Measurements from ENCODE around the gene PRRC2B. TPM values are rescaled to one million over a fixed set of nuclear protein-coding genes. Genes with fewer than 3 reads are reported as not detected.

Gene PRRC2B
- total and polyA plus RNA-seq, 8 donors, result 159 to 233 (median 187) TPM

DNA sequence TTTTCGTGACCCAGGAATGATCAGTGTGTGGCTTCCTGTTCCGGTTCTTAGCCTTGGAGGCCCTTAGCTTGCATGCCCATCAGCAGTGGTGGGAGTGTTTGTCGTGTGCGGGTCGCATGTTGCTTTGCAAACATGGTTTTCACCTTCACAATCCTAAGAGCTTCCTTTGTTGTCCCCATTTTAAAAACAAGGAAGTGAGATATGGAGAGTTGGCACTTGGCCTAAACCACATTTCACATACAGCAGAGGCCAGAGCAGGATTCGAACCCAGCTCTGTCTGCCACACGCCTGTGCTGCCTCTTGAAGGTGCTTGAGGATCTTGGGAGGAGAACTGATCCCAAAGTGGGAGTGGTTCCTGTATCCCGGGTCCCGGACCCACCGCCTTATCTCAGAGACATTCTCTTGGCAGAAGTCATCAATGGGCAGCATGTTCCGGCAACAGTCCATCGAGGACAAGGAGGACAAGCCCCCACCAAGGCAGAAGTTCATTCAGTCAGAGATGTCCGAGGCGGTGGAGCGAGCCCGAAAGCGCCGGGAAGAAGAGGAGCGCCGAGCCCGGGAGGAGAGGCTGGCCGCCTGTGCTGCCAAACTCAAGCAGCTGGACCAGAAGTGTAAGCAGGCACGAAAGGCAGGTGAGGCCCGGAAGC is 70.6 kb downstream of the PRRC2B start:
- peaks cover 4 to 97% of the 10 kb centered on the region in 2 donors for H3K36me3 ChIP-seq
- H3K4me3 ChIP-seq, result no peak overlapping the region
- no peaks in the 10 kb centered on the region for H3K27me3 ChIP-seq
- DNase-seq (no peak), ATAC-seq (no peak)
- no peaks in the 10 kb centered on the region for H3K4me1 ChIP-seq
- no peaks in the 10 kb centered on the region for H3K9me3 ChIP-seq
- intact Hi-C loops (cut with DNase I), result no loop called here
- TF ChIP-seq, protein P1, sequence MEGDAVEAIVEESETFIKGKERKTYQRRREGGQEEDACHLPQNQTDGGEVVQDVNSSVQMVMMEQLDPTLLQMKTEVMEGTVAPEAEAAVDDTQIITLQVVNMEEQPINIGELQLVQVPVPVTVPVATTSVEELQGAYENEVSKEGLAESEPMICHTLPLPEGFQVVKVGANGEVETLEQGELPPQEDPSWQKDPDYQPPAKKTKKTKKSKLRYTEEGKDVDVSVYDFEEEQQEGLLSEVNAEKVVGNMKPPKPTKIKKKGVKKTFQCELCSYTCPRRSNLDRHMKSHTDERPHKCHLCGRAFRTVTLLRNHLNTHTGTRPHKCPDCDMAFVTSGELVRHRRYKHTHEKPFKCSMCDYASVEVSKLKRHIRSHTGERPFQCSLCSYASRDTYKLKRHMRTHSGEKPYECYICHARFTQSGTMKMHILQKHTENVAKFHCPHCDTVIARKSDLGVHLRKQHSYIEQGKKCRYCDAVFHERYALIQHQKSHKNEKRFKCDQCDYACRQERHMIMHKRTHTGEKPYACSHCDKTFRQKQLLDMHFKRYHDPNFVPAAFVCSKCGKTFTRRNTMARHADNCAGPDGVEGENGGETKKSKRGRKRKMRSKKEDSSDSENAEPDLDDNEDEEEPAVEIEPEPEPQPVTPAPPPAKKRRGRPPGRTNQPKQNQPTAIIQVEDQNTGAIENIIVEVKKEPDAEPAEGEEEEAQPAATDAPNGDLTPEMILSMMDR (IDR thresholded peaks at IDR 0.05), result no peak
- H3K27ac ChIP-seq, result peak overlapping the region in 1 of 2 donors; percentile 8

DNA sequence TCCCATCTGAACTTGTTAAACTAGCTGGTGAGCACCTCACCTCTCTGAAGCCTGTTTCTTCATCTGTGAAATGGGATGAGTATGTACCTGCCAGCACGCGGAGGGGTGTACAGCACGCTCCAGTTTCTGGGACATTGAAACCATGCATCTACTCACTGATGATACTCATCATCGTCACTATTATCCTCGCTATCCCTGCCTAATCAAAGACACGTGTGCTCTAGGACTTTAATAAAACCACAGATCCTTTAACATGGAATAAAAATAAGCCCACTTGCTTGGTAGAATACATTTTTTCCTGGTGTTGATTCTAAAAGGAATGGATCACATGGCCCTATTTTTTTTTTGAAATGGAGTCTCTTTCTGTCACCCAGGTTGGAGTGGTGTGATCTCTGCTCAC is 71.5 kb downstream of the PRRC2B start:
- TF ChIP-seq, protein P1 (IDR thresholded peaks at IDR 0.05), result no peak
- H3K36me3 ChIP-seq, result peaks cover 4 to 97% of the 10 kb centered on the region in 2 donors
- intact Hi-C loops (cut with DNase I), result no loop called here
- no peaks in the 10 kb centered on the region for H3K4me1 ChIP-seq
- H3K27me3 ChIP-seq, result no peaks in the 10 kb centered on the region
- no peaks in the 10 kb centered on the region for H3K9me3 ChIP-seq
- no peak overlapping the region for H3K4me3 ChIP-seq
- DNase-seq (no peak), ATAC-seq (no peak)
- no peak overlapping the region for H3K27ac ChIP-seq

DNA sequence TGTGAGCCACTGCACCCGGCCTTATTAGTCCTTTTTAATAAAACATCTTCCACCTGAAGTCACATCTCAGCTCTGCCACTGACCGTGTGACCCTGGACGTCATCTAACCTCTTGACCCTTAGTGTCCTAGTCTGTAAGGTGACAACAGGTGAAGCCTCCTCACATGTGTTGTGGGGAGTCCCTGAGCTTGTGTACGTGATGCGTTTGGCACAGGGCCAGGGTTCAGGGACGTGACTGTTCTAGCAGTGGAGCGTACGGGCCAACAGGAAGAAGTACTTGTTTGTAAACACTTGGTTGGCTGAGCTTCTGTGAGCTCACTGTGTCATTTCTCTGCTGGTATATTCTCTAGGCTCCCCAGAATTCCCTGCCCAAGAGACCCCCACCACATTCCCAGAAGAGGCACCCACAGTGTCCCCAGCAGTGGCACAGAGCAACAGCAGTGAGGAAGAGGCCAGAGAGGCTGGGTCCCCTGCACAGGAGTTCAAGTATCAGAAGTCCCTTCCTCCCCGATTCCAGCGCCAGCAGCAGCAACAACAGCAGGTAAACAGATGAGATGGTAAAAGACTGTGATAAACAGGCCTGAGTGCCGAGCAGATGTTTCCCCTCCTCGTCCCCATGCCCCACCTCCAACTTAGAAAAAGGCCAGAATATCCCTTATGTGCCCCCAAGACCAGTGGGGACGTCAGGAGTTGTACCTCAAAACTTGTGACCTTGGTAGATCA is 73.5 kb downstream of the PRRC2B start:
- H3K4me1 ChIP-seq, result no peaks in the 10 kb centered on the region
- peaks cover 4 to 97% of the 10 kb centered on the region in 2 donors for H3K36me3 ChIP-seq
- TF ChIP-seq, protein P1 (IDR thresholded peaks at IDR 0.05), result no peak
- no peaks in the 10 kb centered on the region for H3K27me3 ChIP-seq
- intact Hi-C loops (cut with DNase I), result no loop called here
- no peak overlapping the region for H3K4me3 ChIP-seq
- no peaks in the 10 kb centered on the region for H3K9me3 ChIP-seq
- ATAC-seq, result no peak
- no peak for DNase-seq
- no peak overlapping the region for H3K27ac ChIP-seq

DNA sequence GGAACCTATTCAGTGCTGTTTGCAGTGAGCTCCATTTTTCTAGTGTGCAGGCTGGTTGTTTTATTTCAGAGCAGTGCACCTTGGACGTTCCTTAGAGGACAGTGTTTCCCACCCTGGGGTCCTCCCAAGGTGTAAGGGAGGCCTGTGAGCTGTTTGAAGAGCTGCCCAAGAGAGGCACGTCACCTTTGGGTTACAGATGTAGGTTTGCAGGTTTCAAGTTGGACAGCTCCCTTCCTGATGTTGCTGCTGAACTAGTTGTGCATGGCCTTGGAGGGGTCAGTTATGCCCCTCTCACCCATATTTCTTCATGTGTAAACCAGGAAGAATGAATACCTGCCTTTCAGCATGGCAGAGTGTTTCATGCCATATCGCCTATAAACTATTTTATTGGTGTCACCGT is 74.1 kb downstream of the PRRC2B start:
- DNase-seq (no peak), ATAC-seq (no peak)
- intact Hi-C loops (cut with DNase I), result no loop called here
- H3K27me3 ChIP-seq, result no peaks in the 10 kb centered on the region
- no peak overlapping the region for H3K27ac ChIP-seq
- H3K36me3 ChIP-seq, result peaks cover 4 to 98% of the 10 kb centered on the region in 2 donors
- H3K4me1 ChIP-seq, result no peaks in the 10 kb centered on the region
- H3K4me3 ChIP-seq, result no peak overlapping the region
- TF ChIP-seq, protein P1 (IDR thresholded peaks at IDR 0.05), result no peak
- H3K9me3 ChIP-seq, result no peaks in the 10 kb centered on the region

DNA sequence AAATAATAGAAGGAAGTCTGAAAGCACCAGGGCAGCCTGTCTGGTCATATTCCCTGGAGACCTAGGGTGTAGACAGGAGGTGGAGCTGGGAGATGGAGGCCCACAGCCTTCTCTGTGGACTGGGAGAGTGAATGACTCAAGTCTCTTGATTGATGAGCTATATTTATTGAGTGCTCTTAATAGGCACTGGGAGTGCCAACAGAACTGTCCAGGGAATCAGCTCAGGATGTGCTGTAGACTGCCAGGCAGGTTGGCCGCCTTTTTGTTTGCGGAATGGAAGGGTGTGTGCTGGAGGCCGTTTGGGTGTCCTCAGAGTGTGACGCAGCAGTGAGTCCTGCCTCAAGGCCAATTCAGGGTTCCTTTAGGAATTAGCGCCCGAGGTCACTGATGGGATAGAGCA is 75.5 kb downstream of the PRRC2B start:
- Histone ChIP-seq H3K4me1 (no peaks in the 10 kb centered on the region), H3K27me3 (no peaks in the 10 kb centered on the region), H3K27ac (no peak overlapping the region), H3K4me3 (no peak overlapping the region), H3K36me3 (peaks cover 4 to 100% of the 10 kb centered on the region in 2 donors), H3K9me3 (no peaks in the 10 kb centered on the region)
- intact Hi-C loops (cut with DNase I), result no loop called here
- TF ChIP-seq, protein P1 (IDR thresholded peaks at IDR 0.05), result no peak
- DNase-seq (no peak), ATAC-seq (no peak)

All from left lung (tissue), 10 donors.